ENCODE results near the gene CLMN.

DNA sequence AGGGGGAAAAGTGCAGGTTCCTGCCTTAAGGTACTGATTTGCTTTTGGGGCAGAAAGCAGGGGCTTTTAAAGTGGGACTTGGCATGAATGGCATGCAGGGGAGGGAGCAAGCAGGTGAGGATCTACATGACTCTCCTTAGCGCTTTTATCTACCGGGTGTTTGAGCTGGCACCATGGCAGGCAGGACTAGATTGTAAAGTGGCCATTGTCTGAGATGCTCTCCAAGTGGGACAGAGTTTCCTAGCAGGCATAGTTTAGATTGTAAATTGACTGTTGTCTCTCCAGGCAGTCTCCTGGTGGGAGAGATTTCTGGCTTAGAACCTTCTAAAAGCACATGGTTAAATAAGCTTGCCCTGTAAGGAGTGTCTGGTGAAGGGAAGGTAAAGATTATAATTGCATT is 157.1 kb downstream of the CLMN start:
- TF ChIP-seq, protein P1, sequence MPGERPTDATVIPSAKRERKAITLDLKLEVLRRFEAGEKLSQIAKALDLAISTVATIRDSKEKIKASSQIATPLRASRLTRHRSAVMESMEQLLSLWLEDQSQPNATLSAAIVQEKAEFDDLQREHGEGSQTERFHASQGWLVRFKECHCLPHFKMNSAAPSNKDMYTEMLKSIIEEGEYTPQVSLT (CRISPR knock-in tag; IDR thresholded peaks at IDR 0.05; ENCODE audit: borderline replicate concordance, low read depth) = no peak
- TF ChIP-seq, protein P2, sequence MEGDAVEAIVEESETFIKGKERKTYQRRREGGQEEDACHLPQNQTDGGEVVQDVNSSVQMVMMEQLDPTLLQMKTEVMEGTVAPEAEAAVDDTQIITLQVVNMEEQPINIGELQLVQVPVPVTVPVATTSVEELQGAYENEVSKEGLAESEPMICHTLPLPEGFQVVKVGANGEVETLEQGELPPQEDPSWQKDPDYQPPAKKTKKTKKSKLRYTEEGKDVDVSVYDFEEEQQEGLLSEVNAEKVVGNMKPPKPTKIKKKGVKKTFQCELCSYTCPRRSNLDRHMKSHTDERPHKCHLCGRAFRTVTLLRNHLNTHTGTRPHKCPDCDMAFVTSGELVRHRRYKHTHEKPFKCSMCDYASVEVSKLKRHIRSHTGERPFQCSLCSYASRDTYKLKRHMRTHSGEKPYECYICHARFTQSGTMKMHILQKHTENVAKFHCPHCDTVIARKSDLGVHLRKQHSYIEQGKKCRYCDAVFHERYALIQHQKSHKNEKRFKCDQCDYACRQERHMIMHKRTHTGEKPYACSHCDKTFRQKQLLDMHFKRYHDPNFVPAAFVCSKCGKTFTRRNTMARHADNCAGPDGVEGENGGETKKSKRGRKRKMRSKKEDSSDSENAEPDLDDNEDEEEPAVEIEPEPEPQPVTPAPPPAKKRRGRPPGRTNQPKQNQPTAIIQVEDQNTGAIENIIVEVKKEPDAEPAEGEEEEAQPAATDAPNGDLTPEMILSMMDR (CRISPR knock-in tag; IDR thresholded peaks at IDR 0.05) = no peak
- TF ChIP-seq PLRG1 (conservative IDR thresholded peaks at IDR 0.05) (no peak), TOE1 (CRISPR knock-in tag; IDR thresholded peaks at IDR 0.05) (no peak), RFX5 (IDR thresholded peaks at IDR 0.05; ENCODE audit: low read depth, low read length) (no peak), FOXC1 (CRISPR knock-in tag; IDR thresholded peaks at IDR 0.05; ENCODE audit: borderline replicate concordance) (no peak), TCF7 (IDR thresholded peaks at IDR 0.05; ENCODE audit: low read depth) (no peak), EP300 (IDR thresholded peaks at IDR 0.05; ENCODE audit: low read depth in 2 of 2, low read length in 2 of 2) (no peak), EP300 (CRISPR knock-in tag; IDR thresholded peaks at IDR 0.05; ENCODE audit: borderline replicate concordance) (no peak), JUNB (CRISPR knock-in tag; IDR thresholded peaks at IDR 0.05; ENCODE audit: borderline replicate concordance) (no peak)
- TF ChIP-seq, protein P3, sequence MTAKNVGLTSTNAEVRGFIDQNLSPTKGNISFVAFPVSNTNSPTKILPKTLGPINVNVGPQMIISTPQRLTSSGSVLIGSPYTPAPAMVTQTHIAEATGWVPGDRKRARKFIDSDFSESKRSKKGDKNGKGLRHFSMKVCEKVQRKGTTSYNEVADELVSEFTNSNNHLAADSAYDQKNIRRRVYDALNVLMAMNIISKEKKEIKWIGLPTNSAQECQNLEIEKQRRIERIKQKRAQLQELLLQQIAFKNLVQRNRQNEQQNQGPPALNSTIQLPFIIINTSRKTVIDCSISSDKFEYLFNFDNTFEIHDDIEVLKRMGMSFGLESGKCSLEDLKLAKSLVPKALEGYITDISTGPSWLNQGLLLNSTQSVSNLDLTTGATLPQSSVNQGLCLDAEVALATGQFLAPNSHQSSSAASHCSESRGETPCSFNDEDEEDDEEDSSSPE (CRISPR knock-in tag; IDR thresholded peaks at IDR 0.05) = no peak
- TF ChIP-seq, protein P4, sequence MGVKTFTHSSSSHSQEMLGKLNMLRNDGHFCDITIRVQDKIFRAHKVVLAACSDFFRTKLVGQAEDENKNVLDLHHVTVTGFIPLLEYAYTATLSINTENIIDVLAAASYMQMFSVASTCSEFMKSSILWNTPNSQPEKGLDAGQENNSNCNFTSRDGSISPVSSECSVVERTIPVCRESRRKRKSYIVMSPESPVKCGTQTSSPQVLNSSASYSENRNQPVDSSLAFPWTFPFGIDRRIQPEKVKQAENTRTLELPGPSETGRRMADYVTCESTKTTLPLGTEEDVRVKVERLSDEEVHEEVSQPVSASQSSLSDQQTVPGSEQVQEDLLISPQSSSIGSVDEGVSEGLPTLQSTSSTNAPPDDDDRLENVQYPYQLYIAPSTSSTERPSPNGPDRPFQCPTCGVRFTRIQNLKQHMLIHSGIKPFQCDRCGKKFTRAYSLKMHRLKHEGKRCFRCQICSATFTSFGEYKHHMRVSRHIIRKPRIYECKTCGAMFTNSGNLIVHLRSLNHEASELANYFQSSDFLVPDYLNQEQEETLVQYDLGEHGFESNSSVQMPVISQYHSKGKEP (CRISPR knock-in tag; IDR thresholded peaks at IDR 0.05) = no peak
- TF ChIP-seq, protein P5, sequence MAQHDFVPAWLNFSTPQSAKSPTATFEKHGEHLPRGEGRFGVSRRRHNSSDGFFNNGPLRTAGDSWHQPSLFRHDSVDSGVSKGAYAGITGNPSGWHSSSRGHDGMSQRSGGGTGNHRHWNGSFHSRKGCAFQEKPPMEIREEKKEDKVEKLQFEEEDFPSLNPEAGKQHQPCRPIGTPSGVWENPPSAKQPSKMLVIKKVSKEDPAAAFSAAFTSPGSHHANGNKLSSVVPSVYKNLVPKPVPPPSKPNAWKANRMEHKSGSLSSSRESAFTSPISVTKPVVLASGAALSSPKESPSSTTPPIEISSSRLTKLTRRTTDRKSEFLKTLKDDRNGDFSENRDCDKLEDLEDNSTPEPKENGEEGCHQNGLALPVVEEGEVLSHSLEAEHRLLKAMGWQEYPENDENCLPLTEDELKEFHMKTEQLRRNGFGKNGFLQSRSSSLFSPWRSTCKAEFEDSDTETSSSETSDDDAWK (CRISPR knock-in tag; IDR thresholded peaks at IDR 0.05) = no peak
- TF ChIP-seq, protein P6, sequence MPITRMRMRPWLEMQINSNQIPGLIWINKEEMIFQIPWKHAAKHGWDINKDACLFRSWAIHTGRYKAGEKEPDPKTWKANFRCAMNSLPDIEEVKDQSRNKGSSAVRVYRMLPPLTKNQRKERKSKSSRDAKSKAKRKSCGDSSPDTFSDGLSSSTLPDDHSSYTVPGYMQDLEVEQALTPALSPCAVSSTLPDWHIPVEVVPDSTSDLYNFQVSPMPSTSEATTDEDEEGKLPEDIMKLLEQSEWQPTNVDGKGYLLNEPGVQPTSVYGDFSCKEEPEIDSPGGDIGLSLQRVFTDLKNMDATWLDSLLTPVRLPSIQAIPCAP (CRISPR knock-in tag; IDR thresholded peaks at IDR 0.05; ENCODE audit: low read depth) = no peak
- TF ChIP-seq, protein P7, sequence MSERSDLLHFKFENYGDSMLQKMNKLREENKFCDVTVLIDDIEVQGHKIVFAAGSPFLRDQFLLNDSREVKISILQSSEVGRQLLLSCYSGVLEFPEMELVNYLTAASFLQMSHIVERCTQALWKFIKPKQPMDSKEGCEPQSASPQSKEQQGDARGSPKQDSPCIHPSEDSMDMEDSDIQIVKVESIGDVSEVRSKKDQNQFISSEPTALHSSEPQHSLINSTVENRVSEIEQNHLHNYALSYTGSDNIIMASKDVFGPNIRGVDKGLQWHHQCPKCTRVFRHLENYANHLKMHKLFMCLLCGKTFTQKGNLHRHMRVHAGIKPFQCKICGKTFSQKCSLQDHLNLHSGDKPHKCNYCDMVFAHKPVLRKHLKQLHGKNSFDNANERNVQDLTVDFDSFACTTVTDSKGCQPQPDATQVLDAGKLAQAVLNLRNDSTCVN (CRISPR knock-in tag; IDR thresholded peaks at IDR 0.05; ENCODE audit: borderline replicate concordance) = no peak

Measured in HepG2 (cell line).